ENCODE data around the gene EPHB1. TPM values are rescaled to one million over a fixed set of nuclear protein-coding genes. Genes with fewer than 3 reads are reported as not detected.

Gene EPHB1
- total and polyA plus RNA-seq, 2 of the 13 experiments (the other 11 are each of a cell fraction or from before 2014, with no cell fraction given): 0.07 to 0.21 TPM

DNA sequence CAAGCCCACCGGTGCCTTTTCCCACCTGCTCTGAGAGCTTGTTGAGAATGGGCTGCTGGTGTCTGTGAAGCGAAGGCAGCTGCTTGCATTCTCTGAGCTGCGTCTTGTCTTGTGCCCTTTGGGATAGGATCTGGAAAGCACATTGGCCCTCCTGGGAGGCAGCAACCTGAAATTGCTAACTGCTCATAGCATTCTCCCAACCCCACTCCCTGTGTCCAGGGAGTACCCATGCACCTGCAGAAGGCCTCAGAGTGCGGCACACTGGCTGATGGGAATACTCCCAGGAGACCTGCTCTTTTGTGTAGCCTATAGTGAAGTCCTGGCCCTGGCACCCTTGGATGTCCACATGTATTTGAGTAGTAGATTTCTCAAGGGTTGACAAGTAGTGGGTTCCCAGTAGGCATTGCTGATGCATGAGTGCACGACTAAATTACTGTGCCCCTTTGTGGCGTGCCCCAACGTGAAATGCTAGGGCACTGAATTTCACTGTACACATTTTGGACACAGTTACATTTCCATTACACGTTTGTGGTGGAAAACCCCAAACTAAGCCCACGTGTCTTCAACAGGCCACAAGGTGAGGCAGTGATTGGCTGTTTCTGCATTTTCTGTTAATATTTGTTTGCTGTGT, 3.7 kb downstream of the EPHB1 start:
- Histone ChIP-seq H3K36me3 (replicated peaks in 1 of 2; ENCODE audit: control insufficient read depth in 1 of 2, insufficient read depth in 2 of 2, low read length in 2 of 2) (no peaks in the 10 kb centered on the region), H3K27me3 (ENCODE audit: control insufficient read depth in 1 of 2, insufficient read depth in 2 of 2, low read length in 2 of 2) (peaks cover 1 to 32% of the 10 kb centered on the region in 2 experiments; a peak in 4 of 5 replicates), H3K4me3 (replicated peaks in 1 of 3; ENCODE audit: insufficient read depth in 1 of 3, low read depth in 2 of 3, low read length in 3 of 3) (no peak overlapping the region), H3K4me1 (ENCODE audit: insufficient read depth, low read length) (0 out of 2 replicates have a peak, but pooled peaks cover 6% of the 10 kb centered on the region), H4K20me1 (ENCODE audit: insufficient read depth, low read length) (no peaks in the 10 kb centered on the region), H3K27ac (ENCODE audit: extremely low read length, insufficient read depth, low read length) (no peak overlapping the region), H3K9me3 (ENCODE audit: low read length) (no peaks in the 10 kb centered on the region), H2AFZ (ENCODE audit: low read length) (no peak overlapping the region), H3K9ac (ENCODE audit: insufficient read depth, low read depth, low read length) (no peak overlapping the region), H3K4me2 (ENCODE audit: low read depth, low read length) (no peak overlapping the region), H3K79me2 (ENCODE audit: insufficient read depth, low read length) (no peaks in the 10 kb centered on the region)
- FAIRE-seq (no peak), ATAC-seq (no peak), DNase-seq (ENCODE audit: low spot score) (no peak)
- ChIA-PET CTCF (ENCODE audit: low intra/inter-chr PET ratio, low total read pairs) (no interaction called here), POLR2A (no interaction called here)
- WGBS (ENCODE audit: low lambda C conversion rate): 4% methylated on average over 8 of the region's 9 CpGs
- no TSS peak for BruUV-seq (replicated peaks)
- no peak for TF ChIP-seq ZNF501 (CRISPR knock-in tag; IDR thresholded peaks at IDR 0.05)
- no peak for TF ChIP-seq HMG20B (CRISPR knock-in tag; conservative IDR thresholded peaks at IDR 0.05)
- no peak for TF ChIP-seq HNRNPL (IDR thresholded peaks at IDR 0.05; ENCODE audit: low read depth, low read length)
- TF ChIP-seq, protein P1, sequence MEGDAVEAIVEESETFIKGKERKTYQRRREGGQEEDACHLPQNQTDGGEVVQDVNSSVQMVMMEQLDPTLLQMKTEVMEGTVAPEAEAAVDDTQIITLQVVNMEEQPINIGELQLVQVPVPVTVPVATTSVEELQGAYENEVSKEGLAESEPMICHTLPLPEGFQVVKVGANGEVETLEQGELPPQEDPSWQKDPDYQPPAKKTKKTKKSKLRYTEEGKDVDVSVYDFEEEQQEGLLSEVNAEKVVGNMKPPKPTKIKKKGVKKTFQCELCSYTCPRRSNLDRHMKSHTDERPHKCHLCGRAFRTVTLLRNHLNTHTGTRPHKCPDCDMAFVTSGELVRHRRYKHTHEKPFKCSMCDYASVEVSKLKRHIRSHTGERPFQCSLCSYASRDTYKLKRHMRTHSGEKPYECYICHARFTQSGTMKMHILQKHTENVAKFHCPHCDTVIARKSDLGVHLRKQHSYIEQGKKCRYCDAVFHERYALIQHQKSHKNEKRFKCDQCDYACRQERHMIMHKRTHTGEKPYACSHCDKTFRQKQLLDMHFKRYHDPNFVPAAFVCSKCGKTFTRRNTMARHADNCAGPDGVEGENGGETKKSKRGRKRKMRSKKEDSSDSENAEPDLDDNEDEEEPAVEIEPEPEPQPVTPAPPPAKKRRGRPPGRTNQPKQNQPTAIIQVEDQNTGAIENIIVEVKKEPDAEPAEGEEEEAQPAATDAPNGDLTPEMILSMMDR (CRISPR knock-in tag; IDR thresholded peaks at IDR 0.05): no peak
- TF ChIP-seq, protein P2, sequence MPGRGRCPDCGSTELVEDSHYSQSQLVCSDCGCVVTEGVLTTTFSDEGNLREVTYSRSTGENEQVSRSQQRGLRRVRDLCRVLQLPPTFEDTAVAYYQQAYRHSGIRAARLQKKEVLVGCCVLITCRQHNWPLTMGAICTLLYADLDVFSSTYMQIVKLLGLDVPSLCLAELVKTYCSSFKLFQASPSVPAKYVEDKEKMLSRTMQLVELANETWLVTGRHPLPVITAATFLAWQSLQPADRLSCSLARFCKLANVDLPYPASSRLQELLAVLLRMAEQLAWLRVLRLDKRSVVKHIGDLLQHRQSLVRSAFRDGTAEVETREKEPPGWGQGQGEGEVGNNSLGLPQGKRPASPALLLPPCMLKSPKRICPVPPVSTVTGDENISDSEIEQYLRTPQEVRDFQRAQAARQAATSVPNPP (CRISPR knock-in tag; IDR thresholded peaks at IDR 0.05): no peak
- TF ChIP-seq TAF1 (CRISPR knock-in tag; IDR thresholded peaks at IDR 0.05): no peak
- TF ChIP-seq ZBTB37 (CRISPR knock-in tag; IDR thresholded peaks at IDR 0.05): no peak
- intact Hi-C loops (cut with micrococcal nuclease; ENCODE audit: unreplicated experiment) (no loop called here), in situ Hi-C loops (cut with HindIII; ENCODE audit: extremely low pct_ligation_motif_present, low pct_unique_long_range_greater_than_20kb) (loop anchor here (10.0 kb wide), 2 partner anchors 706 to 1096 kb away; no protein-coding TSS in a partner anchor)
